T-helper 1 cell treated with Interleukin-12 subunit alpha and Interleukin-12 subunit beta and Interleukin-4 antibody, amounts not matched to agents 30 μg/mL and 1 μg/mL, for 36 hours (primary cell): ENCODE data around the gene MARK4.
"Not testable (repeated sequence)": the region's sequence is repeated elsewhere in the genome, so short reads cannot be mapped to it uniquely, and the experiment has no call there.

ENCODE experiments used
- H3K27ac Mint-ChIP-seq: one replicate; pipeline ENCODE4 v1.8.0; 2021; ENCODE audit warnings: mild to moderate bottlenecking, mixed read lengths
- H3K27me3 Mint-ChIP-seq: one replicate; pipeline ENCODE4 v1.8.0; 2021; ENCODE audit warnings: low read depth, mixed read lengths
- H3K36me3 Mint-ChIP-seq: one replicate; pipeline ENCODE4 v1.8.0; 2021; ENCODE audit warnings: low read depth, mixed read lengths
- H3K4me1 Mint-ChIP-seq: one replicate; pipeline ENCODE4 v1.8.0; 2021; ENCODE audit warnings: low read depth, mixed read lengths
- H3K4me3 Mint-ChIP-seq: one replicate; pipeline ENCODE4 v1.8.0; 2021; ENCODE audit warnings: mild to moderate bottlenecking, moderate library complexity, mixed read lengths
- H3K9me3 Mint-ChIP-seq: one replicate; pipeline ENCODE4 v1.8.0; 2021; ENCODE audit warnings: mixed read lengths

MARK4 gene

GRCh38 chr19:45251452-45252354 is 632 bp downstream of the MARK4 start:
- H3K27me3 Mint-ChIP-seq = peaks cover 8% of the 10 kb centered on the region
- H3K4me1 Mint-ChIP-seq = peaks cover 24% of the 10 kb centered on the region
- peak overlapping the region; percentile 84 for H3K4me3 Mint-ChIP-seq
- no peaks in the 10 kb centered on the region for H3K9me3 Mint-ChIP-seq
- peak overlapping the region; percentile 72 for H3K27ac Mint-ChIP-seq
- H3K36me3 Mint-ChIP-seq = no peaks in the 10 kb centered on the region

GRCh38 chr19:45253396-45254027 is 2.4 kb downstream of the MARK4 start:
- Mint-ChIP-seq H3K36me3 (no peaks in the 10 kb centered on the region), H3K27ac (no peak overlapping the region), H3K4me1 (peaks cover 21% of the 10 kb centered on the region), H3K4me3 (peak overlapping the region; percentile 84), H3K9me3 (no peaks in the 10 kb centered on the region), H3K27me3 (peaks cover 8% of the 10 kb centered on the region)

- H3K36me3 Mint-ChIP-seq = no peaks in the 10 kb centered on the region
- peaks cover 8% of the 10 kb centered on the region for H3K27me3 Mint-ChIP-seq
- peaks cover 19% of the 10 kb centered on the region for H3K4me1 Mint-ChIP-seq
- H3K9me3 Mint-ChIP-seq = no peaks in the 10 kb centered on the region
- H3K4me3 Mint-ChIP-seq = no peak overlapping the region
- no peak overlapping the region for H3K27ac Mint-ChIP-seq
These were observed 3.0 kb downstream of the MARK4 start for GRCh38 chr19:45254044-45254531.

DNA sequence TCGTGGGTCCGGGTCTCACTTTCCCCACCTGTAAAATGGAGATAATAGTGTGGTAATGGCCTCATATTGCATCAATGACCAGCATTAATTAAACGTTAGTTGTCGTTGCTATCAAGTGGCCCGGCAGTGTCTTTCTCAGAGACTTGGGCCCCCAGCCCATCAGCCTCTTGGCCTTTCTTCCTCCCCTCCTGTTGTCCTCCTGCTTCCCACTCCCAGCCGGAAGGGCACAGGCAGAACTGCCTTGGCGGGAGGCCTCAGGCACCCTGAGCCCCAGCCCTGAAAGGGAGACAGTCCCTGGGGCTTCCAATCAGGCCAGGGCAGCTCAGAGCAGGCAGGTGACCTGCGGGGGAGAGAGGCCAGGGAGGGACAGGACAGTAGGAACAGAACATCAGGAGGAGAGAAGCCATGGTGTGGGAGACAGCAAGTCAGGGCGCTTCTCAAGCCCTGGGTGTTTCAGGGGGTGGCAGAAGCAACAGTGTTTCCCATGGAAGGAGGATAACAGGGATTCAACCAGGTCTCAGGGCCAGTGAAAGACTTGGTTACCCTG is 4.6 kb downstream of the MARK4 start:
- no peaks in the 10 kb centered on the region for H3K36me3 Mint-ChIP-seq
- no peak overlapping the region for H3K4me3 Mint-ChIP-seq
- H3K27me3 Mint-ChIP-seq = peaks cover 3% of the 10 kb centered on the region
- no peak overlapping the region for H3K27ac Mint-ChIP-seq
- no peaks in the 10 kb centered on the region for H3K9me3 Mint-ChIP-seq
- peaks cover 17% of the 10 kb centered on the region for H3K4me1 Mint-ChIP-seq

DNA sequence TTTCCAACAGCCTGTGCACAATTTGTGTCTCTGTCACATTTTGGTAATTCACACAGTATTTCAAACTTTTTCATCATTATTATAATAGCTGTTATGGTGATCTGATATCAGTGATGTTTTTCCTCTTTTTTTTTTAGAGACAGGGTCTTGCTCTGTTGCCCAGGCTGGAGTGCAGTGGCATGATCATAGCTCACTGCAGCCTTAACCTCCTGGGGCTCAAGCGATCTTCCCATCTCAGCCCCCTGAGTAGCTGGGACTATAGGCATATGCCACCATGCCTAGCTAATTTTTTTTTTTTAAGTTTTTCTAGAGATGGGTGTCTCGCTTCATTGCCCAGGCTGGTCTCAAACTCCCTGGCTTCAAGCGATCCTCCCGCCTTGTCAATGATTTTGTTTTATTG is 5.8 kb downstream of the MARK4 start:
- Mint-ChIP-seq H3K27ac (no peak overlapping the region), H3K9me3 (no peaks in the 10 kb centered on the region), H3K4me1 (peaks cover 16% of the 10 kb centered on the region), H3K27me3 (no peaks in the 10 kb centered on the region), H3K36me3 (no peaks in the 10 kb centered on the region), H3K4me3 (no peak overlapping the region)

GRCh38 chr19:45258862-45259261 is 7.8 kb downstream of the MARK4 start:
- H3K9me3 Mint-ChIP-seq = no peaks in the 10 kb centered on the region
- H3K4me1 Mint-ChIP-seq = peaks cover under 1% of the 10 kb centered on the region
- H3K4me3 Mint-ChIP-seq = no peak overlapping the region

DNA sequence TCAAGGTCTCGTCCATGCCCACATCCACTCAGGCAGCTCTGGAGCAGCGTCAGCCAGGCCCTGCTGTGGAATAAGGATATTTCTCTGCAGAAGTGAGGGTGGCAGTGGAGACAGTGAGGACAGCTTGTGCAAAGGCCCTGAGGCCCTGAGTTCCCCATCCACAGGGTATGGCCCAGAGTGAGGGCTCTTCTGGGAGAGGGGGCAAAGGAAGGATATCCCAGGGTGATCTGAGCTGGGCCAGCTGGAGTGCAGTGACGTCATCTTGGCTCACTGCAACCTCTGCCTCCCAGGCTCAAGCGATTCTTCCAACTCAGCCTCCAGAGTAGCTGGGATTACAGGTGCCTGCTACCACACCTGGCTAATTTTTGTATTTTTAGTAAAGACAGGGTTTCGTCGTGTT is 11.5 kb downstream of the MARK4 start:
- H3K36me3 Mint-ChIP-seq = no peaks in the 10 kb centered on the region
- no peak overlapping the region for H3K4me3 Mint-ChIP-seq
- no peak overlapping the region for H3K27ac Mint-ChIP-seq
- H3K27me3 Mint-ChIP-seq = no peaks in the 10 kb centered on the region
- H3K9me3 Mint-ChIP-seq = no peaks in the 10 kb centered on the region
- no peaks in the 10 kb centered on the region for H3K4me1 Mint-ChIP-seq

More at GRCh38 chr19:45258862-45259261, 7.8 kb downstream of the MARK4 start:
- no peaks in the 10 kb centered on the region for H3K36me3 Mint-ChIP-seq
- H3K27ac Mint-ChIP-seq = no peak overlapping the region
- no peaks in the 10 kb centered on the region for H3K27me3 Mint-ChIP-seq

DNA sequence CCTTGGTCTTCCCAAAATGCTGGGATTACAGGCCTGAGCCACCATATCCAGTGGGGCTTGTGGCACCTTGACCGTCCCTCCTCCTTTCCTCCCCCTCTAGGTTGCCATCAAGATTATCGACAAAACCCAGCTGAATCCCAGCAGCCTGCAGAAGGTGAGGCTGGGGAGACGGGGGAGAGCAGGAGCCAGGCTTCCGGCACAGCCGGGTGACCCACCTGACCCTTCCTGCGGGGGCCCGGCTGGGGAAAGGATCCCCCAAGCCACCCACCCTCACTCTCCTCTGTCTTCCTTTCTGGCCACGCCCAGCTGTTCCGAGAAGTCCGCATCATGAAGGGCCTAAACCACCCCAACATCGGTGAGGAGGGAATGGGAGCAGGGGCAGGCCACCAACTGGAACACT is 11.9 kb downstream of the MARK4 start:
- no peaks in the 10 kb centered on the region for H3K36me3 Mint-ChIP-seq
- no peaks in the 10 kb centered on the region for H3K27me3 Mint-ChIP-seq
- H3K27ac Mint-ChIP-seq = no peak overlapping the region
- H3K4me3 Mint-ChIP-seq = no peak overlapping the region
- H3K4me1 Mint-ChIP-seq = no peaks in the 10 kb centered on the region
- H3K9me3 Mint-ChIP-seq = no peaks in the 10 kb centered on the region

DNA sequence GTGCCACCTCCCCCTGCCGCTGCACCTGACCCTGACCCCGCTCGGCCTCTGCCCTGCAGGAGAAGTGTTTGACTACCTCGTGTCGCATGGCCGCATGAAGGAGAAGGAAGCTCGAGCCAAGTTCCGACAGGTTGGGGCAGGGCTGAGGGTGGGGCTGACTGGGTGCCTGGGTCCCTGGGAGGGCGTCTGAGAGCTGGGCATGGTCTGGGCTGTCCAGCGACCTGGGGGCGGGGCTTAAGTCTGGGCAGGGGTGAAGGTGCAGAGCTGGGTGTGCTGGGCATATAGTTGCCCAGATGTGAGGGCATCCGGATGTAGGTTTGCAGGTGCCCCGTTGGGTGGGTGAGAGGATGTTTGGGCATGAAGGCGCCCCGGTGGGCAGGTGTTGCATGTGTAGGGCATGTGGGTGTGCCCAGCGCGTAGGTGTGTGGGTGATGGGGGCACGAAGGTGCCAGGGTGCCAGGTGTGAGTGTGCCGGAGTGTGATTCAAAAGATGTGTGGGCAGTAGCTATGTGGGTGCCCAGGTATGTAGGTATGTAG is 13.8 kb downstream of the MARK4 start:
- Mint-ChIP-seq H3K27ac (no peak overlapping the region), H3K4me1 (no peaks in the 10 kb centered on the region), H3K36me3 (no peaks in the 10 kb centered on the region), H3K4me3 (no peak overlapping the region), H3K9me3 (no peaks in the 10 kb centered on the region), H3K27me3 (no peaks in the 10 kb centered on the region)

- no peaks in the 10 kb centered on the region for H3K27me3 Mint-ChIP-seq
- H3K9me3 Mint-ChIP-seq = no peaks in the 10 kb centered on the region
- peak overlapping the region; percentile 27 for H3K27ac Mint-ChIP-seq
- no peaks in the 10 kb centered on the region for H3K4me1 Mint-ChIP-seq
- no peaks in the 10 kb centered on the region for H3K36me3 Mint-ChIP-seq
- H3K4me3 Mint-ChIP-seq = no peak overlapping the region
These were observed 14.3 kb downstream of the MARK4 start for GRCh38 chr19:45265375-45265774.

GRCh38 chr19:45267296-45267695 is 16.2 kb downstream of the MARK4 start:
- Mint-ChIP-seq H3K4me1 (no peaks in the 10 kb centered on the region), H3K27me3 (no peaks in the 10 kb centered on the region), H3K4me3 (no peak overlapping the region), H3K27ac (no peak overlapping the region), H3K9me3 (no peaks in the 10 kb centered on the region), H3K36me3 (no peaks in the 10 kb centered on the region)

- H3K4me3 Mint-ChIP-seq, H3K27ac Mint-ChIP-seq: not testable (repeated sequence)
These were observed 18.9 kb downstream of the MARK4 start for GRCh38 chr19:45269939-45270338.

GRCh38 chr19:45271098-45271734 is 20.1 kb downstream of the MARK4 start:
- H3K27me3 Mint-ChIP-seq = no peaks in the 10 kb centered on the region
- H3K27ac Mint-ChIP-seq = no peak overlapping the region
- no peak overlapping the region for H3K4me3 Mint-ChIP-seq
- no peaks in the 10 kb centered on the region for H3K9me3 Mint-ChIP-seq
- no peaks in the 10 kb centered on the region for H3K4me1 Mint-ChIP-seq
- peaks cover under 1% of the 10 kb centered on the region for H3K36me3 Mint-ChIP-seq

More at GRCh38 chr19:45269939-45270338, 18.9 kb downstream of the MARK4 start:
- not testable (repeated sequence) for H3K9me3 Mint-ChIP-seq, H3K36me3 Mint-ChIP-seq, H3K27me3 Mint-ChIP-seq, H3K4me1 Mint-ChIP-seq

DNA sequence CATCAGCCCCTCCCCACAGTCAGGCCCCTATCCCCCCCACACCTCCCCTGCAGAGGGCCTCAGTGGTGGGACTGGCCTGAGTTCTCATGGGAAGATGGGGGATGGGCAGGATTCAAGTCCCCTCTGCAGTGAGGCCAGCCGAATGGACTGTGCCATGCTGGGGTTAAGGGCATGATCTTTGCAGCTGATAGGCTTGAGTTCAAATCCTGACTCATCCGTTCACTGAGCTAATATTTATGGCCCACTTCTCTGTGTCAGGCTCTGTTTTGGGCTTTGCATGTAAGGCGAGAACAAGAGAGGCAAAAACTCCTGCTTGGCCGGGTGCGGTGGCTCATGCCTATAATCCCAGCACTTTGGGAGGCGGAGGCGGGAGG is 20.7 kb downstream of the MARK4 start:
- H3K4me3 Mint-ChIP-seq = no peak overlapping the region
- H3K4me1 Mint-ChIP-seq = no peaks in the 10 kb centered on the region
- peaks cover 2% of the 10 kb centered on the region for H3K36me3 Mint-ChIP-seq
- no peaks in the 10 kb centered on the region for H3K27me3 Mint-ChIP-seq
- no peak overlapping the region for H3K27ac Mint-ChIP-seq
- H3K9me3 Mint-ChIP-seq = no peaks in the 10 kb centered on the region
